NCI-H2227 (cell line): Measurements from ENCODE around the gene SNTG2.

ENCODE experiments used
- DNase-seq: peaks from one replicate; lab custom pipeline; 2025; ENCODE audit not compliant: unreplicated experiment; lab: John Stamatoyannopoulos, UW

SNTG2 gene

GRCh38 chr2:1306014-1306686 lies 355.5 kb downstream of the SNTG2 start:
- DNase-seq: no peak

- DNase-seq: no peak
These were observed 356.3 kb downstream of the SNTG2 start for GRCh38 chr2:1306687-1307516.

GRCh38 chr2:1307670-1308069 lies 357.0 kb downstream of the SNTG2 start:
- DNase-seq: no peak

- DNase-seq: no peak
These were observed 358.0 kb downstream of the SNTG2 start for GRCh38 chr2:1308678-1309077.

- no peak for DNase-seq
These were observed 358.9 kb downstream of the SNTG2 start for GRCh38 chr2:1309507-1309906.

- no peak for DNase-seq
These were observed 359.6 kb downstream of the SNTG2 start for GRCh38 chr2:1310202-1310601.

- DNase-seq: no peak
These were observed 360.2 kb downstream of the SNTG2 start for GRCh38 chr2:1310866-1311265.

GRCh38 chr2:1313240-1313924 lies 362.7 kb downstream of the SNTG2 start:
- no peak for DNase-seq

- DNase-seq: no peak
These were observed 363.6 kb downstream of the SNTG2 start for GRCh38 chr2:1314254-1314653.

GRCh38 chr2:1318366-1319009 lies 367.8 kb downstream of the SNTG2 start:
- DNase-seq: no peak

GRCh38 chr2:1319393-1319792 lies 368.7 kb downstream of the SNTG2 start:
- DNase-seq: no peak

- DNase-seq: no peak
These were observed 370.7 kb downstream of the SNTG2 start for GRCh38 chr2:1321321-1321720.

- DNase-seq: no peak
These were observed 374.2 kb downstream of the SNTG2 start for GRCh38 chr2:1324884-1325283.

- no peak for DNase-seq
These were observed 378.0 kb downstream of the SNTG2 start for GRCh38 chr2:1328684-1329083.

- no peak for DNase-seq
These were observed 388.9 kb downstream of the SNTG2 start for GRCh38 chr2:1339388-1340140.

- no peak for DNase-seq
These were observed 389.5 kb downstream of the SNTG2 start for GRCh38 chr2:1340141-1340512.

- no peak for DNase-seq
These were observed 390.9 kb downstream of the SNTG2 start for GRCh38 chr2:1341404-1342120.

GRCh38 chr2:1348789-1349188 lies 398.1 kb downstream of the SNTG2 start:
- DNase-seq: no peak

GRCh38 chr2:1350111-1350510 lies 399.5 kb downstream of the SNTG2 start:
- DNase-seq: no peak

GRCh38 chr2:1353124-1353523 lies 402.5 kb downstream of the SNTG2 start:
- no peak for DNase-seq
